Testis (tissue), 2 donors: ENCODE results near the gene RENBP.

Experiments used
- POLR2A ChIP-seq: fragments of 450-650 bp; IDR thresholded peaks from one replicate; pipeline ENCODE4 v1.6.1; 2017; ENCODE audit warnings: antibody characterized with exemption, mild to moderate bottlenecking, moderate library complexity
- TF ChIP-seq, protein P1 (sequence below), 3 experiments: fragments of 450-650 bp in 2 of 3; fragments of 200-600 bp in 1 of 3; sonication (generic) in 1 of 3; IDR thresholded peaks; one replicate each; pipeline ENCODE4 v1.5.1; 2016 to 2019; ENCODE audit warnings: antibody characterized with exemption in 3 of 3, mild to moderate bottlenecking in 2 of 3, moderate library complexity in 1 of 3

DNA sequence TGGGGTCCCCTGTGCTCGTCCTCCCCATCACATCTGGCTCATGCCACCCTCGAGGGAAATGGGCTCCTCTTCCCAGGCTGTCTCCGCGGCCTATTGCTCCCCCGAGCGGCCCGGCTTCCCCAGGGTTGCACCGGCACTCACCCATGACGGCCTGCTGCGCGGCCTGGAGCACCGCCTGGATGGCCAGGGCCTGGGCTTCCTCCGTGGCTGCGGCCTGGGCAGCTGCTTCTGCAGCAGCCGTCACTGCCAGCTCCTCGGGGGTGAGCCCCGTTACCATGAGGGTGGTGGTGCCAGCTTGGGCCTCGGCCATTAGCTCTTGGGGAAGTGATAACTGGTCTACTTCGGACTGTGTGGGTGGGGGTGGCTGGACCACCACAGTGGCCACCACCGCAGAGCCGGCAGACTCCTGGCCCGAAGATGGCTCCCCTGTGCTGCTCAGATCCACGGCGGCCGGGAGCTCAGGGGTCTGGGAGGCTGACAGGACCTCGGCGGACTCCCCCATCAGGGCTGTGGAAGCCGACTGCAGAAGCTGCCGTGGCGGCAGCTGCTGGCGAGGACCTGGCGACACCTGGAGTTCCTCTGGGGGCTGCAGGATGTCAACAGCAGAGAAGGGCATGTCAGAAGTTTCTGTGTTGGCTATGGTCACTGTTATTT lies 8.1 kb upstream of the RENBP start:
- TF ChIP-seq, protein P1, sequence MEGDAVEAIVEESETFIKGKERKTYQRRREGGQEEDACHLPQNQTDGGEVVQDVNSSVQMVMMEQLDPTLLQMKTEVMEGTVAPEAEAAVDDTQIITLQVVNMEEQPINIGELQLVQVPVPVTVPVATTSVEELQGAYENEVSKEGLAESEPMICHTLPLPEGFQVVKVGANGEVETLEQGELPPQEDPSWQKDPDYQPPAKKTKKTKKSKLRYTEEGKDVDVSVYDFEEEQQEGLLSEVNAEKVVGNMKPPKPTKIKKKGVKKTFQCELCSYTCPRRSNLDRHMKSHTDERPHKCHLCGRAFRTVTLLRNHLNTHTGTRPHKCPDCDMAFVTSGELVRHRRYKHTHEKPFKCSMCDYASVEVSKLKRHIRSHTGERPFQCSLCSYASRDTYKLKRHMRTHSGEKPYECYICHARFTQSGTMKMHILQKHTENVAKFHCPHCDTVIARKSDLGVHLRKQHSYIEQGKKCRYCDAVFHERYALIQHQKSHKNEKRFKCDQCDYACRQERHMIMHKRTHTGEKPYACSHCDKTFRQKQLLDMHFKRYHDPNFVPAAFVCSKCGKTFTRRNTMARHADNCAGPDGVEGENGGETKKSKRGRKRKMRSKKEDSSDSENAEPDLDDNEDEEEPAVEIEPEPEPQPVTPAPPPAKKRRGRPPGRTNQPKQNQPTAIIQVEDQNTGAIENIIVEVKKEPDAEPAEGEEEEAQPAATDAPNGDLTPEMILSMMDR (IDR thresholded peaks at IDR 0.05): no peak
- no peak for TF ChIP-seq POLR2A
